Endothelial cell of umbilical vein (primary cell): Measurements from ENCODE around the gene DESI1.

Source experiments
- CTCF ChIP-seq, 2 donors: IDR thresholded peaks; 1 replicate in 1 of 2; 2 replicates in 1 of 2; pipeline ENCODE4 v1.5.1; 2011; ENCODE audit warnings: low read length in 2 of 2, mild to moderate bottlenecking in 2 of 2, moderate library complexity in 2 of 2, control low read depth in 1 of 2, inconsistent platforms in 1 of 2, low read depth in 1 of 2; ENCODE audit not compliant: insufficient read depth in 1 of 2; ENCODE audit errors: extremely low read depth in 1 of 2
- EZH2 ChIP-seq: IDR thresholded peaks from 2 replicates; pipeline ENCODE4 v1.6.1; 2012; ENCODE audit warnings: borderline replicate concordance, low read depth, mild to moderate bottlenecking, moderate library complexity, low read length, inconsistent platforms; ENCODE audit not compliant: severe bottlenecking
- MYC ChIP-seq: IDR thresholded peaks from one replicate; pipeline ENCODE4 v1.6.1; 2011; ENCODE audit warnings: mild to moderate bottlenecking, low read depth, low read length
- POLR2A ChIP-seq: IDR thresholded peaks from 2 replicates; pipeline ENCODE4 v1.6.1; 2012; ENCODE audit warnings: low read depth, mild to moderate bottlenecking, control low read depth, low read length
- POLR2AphosphoS5 ChIP-seq: IDR thresholded peaks from 2 replicates; pipeline ENCODE4 v1.6.1; 2012; ENCODE audit warnings: low read depth, mild to moderate bottlenecking, control low read depth, low read length, moderate library complexity; ENCODE audit not compliant: insufficient read depth
- TF ChIP-seq, protein P1 (sequence below): IDR thresholded peaks from 2 replicates; pipeline ENCODE4 v1.6.1; 2011; ENCODE audit not compliant: insufficient read depth, insufficient read length

- TF ChIP-seq CTCF (IDR thresholded peaks at IDR 0.05; ENCODE audit: extremely low read depth in 1 of 2, insufficient read depth in 1 of 2, low read depth in 1 of 2, low read length in 2 of 2) = no peak
- TF ChIP-seq, protein P1, sequence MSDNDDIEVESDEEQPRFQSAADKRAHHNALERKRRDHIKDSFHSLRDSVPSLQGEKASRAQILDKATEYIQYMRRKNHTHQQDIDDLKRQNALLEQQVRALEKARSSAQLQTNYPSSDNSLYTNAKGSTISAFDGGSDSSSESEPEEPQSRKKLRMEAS = no peak
- TF ChIP-seq POLR2A = no peak
- TF ChIP-seq EZH2 = no peak
- TF ChIP-seq POLR2AphosphoS5 = no peak
- TF ChIP-seq MYC = no peak
Measured at GRCh38 chr22:41567512-41567768, 53.4 kb downstream of the DESI1 start.
